Activated T-helper 2 cell treated with anti-CD3 and anti-CD28 coated beads, Interferon-gamma antibody, Interleukin-2, Interleukin-4, amounts not matched to agents 10 μg/mL and 5 μg/mL and 100 μg/mL, durations not matched to agents 14 hours and 24 hours and 36 hours (primary cell): ENCODE results near the gene STARD10. TPM values are rescaled to one million over a fixed set of nuclear protein-coding genes. Genes with fewer than 3 reads are reported as not detected.
"Not testable (repeated sequence)": the region's sequence is repeated elsewhere in the genome, so short reads cannot be mapped to it uniquely, and the experiment has no call there.

Source experiments
- DNase-seq: peaks from one replicate; pipeline ENCODE4 v3.0.0; 2021; ENCODE audit warnings: low spot score
- H3K27ac Mint-ChIP-seq: one replicate; pipeline ENCODE4 v1.8.0; 2021; ENCODE audit warnings: mixed read lengths
- H3K27me3 Mint-ChIP-seq: one replicate; pipeline ENCODE4 v1.8.0; 2021; ENCODE audit warnings: low read depth, mixed read lengths
- H3K36me3 Mint-ChIP-seq: one replicate; pipeline ENCODE4 v1.8.0; 2021; ENCODE audit warnings: low read depth, mixed read lengths
- H3K4me1 Mint-ChIP-seq: one replicate; pipeline ENCODE4 v1.8.0; 2021; ENCODE audit warnings: low read depth, mixed read lengths
- H3K4me3 Mint-ChIP-seq: one replicate; pipeline ENCODE4 v1.8.0; 2021; ENCODE audit warnings: low read depth, mild to moderate bottlenecking, moderate library complexity, mixed read lengths
- H3K9me3 Mint-ChIP-seq: one replicate; pipeline ENCODE4 v1.8.0; 2021; ENCODE audit warnings: mixed read lengths
- intact Hi-C: fragments of 100-400 bp; cut with micrococcal nuclease; formaldehyde crosslinking; loops from one replicate; pipeline ENCODE4 v1.15.1; 2023
- total RNA-seq: library from RNA; stranded (reverse); gene quantifications from 2 replicates; pipeline ENCODE4 v1.2.3, GENCODE V29; 2022

Gene STARD10
- total RNA-seq, 1 donor from 2014 or later, result 10.7 TPM

DNA sequence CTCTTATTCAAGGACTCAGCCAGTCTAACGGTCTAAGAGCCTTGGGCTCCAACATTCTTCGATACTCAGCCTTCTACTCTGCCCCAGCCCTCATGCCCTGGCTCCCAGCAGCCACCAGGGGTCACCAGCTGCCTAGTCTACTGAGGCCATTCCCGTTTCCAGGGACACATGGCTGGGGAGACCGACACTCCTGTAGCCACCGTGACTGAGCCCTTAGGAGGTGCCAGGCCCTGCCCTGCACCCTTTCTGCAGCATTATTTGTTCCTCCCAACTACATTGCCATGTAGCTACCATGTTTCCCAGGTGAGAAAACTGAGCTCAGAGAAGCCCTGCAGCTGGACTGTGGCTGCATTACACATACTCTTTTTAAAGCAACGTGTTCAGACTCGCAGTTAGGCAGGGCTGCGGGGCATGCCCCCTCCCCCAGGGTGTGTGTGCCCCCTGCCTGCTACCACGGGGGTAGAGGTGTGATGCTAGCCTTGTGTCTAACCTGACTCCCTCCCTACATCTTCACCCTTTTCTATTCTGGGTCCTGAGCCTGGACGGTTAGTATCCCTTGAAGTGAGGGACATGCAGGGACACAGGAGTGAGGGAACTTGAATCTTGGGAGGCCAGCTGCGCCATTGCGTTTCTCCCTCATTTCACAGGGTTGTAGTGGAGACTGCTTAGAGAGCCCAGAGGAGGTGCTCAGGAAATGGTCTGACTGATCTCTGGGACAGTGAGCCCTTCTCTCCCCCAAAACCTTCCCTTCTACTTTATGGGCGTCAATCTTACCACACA is 37.9 kb upstream of the STARD10 start:
- Mint-ChIP-seq H3K9me3 (no peaks in the 10 kb centered on the region), H3K4me1 (peaks cover 14% of the 10 kb centered on the region), H3K27ac (no peak overlapping the region), H3K36me3 (peaks cover 38% of the 10 kb centered on the region), H3K27me3 (no peaks in the 10 kb centered on the region), H3K4me3 (no peak overlapping the region)
- intact Hi-C loops, result loop anchor here (1.0 kb wide), 1 partner anchor 347 kb away; no protein-coding TSS in a partner anchor
- DNase-seq, result no peak

DNA sequence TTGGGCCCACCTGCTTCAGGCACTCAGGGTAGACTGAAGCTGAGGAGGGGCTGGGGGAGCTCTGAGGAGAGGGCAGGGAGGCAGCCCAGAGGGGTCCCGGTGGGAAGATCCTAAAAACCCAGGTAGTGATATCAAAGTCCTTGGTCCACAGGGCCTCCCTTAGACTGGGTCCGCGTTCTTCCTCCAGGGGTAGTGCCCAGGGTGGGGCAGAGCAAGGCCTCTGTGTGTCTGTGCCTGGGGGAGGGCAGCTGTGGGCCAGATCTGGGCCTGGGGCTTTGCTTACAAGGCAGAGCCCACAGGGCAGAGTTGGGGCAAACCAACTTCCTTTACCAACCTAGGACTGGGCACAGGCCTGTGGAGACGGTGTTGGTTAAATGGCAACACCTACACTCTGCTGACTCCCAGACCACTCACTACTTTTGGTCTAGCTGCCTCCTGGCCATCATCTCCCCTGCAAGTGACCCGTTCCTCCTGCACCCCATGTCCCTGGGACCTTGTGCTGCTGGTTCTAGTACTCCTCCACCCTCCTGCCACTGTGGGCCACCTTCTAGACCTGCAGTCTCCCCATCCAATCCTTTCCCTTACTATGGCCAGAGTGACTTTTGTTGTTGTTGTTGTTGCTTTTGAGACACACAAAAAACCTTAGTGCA is 36.2 kb upstream of the STARD10 start:
- Mint-ChIP-seq H3K9me3 (no peaks in the 10 kb centered on the region), H3K36me3 (peaks cover 38% of the 10 kb centered on the region), H3K27me3 (no peaks in the 10 kb centered on the region), H3K4me3 (no peak overlapping the region), H3K27ac (no peak overlapping the region), H3K4me1 (peaks cover 12% of the 10 kb centered on the region)
- no peak for DNase-seq
- intact Hi-C loops, result no loop called here

DNA sequence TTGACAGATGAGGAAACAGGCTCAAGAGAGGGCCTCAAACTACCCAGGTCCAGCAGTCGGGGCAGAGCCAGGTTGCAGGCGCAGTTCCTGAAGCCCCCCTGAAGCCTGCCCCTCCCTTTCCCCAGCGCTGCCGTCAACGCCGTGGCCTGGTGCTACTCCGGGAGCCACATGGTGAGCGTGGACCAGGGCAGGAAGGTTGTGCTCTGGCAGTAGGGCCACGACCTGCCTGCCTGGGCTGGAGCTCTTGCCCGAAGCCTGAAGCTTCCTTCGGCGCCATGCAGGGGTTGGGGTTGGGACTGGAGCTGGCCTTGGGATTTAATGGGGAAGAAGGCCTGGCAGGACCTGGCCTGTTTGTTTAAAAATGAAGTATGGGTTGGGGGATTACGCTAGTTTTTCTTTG is 35.3 kb upstream of the STARD10 start:
- intact Hi-C loops, result no loop called here
- Mint-ChIP-seq H3K36me3 (peaks cover 43% of the 10 kb centered on the region), H3K4me3 (no peak overlapping the region), H3K27me3 (no peaks in the 10 kb centered on the region), H3K27ac (no peak overlapping the region), H3K9me3 (no peaks in the 10 kb centered on the region), H3K4me1 (peaks cover 8% of the 10 kb centered on the region)
- DNase-seq, result no peak

DNA sequence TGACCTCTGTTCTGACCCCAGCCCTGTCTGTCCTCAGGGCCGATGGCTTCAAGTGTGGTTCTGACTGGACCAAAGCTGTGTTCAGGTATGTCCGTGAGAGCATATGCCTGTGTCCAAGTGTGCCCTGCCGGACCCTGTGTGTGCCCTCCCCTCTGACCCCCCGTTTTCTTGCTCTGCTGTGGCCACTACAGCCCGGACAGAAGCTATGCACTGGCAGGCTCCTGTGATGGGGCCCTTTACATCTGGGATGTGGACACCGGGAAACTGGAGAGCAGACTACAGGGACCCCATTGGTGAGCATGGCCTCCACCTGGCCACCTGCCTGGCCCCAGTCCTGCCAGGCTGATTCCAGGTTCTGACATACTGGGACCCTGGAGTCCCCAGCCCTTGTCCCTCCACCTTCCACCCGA is 34.9 kb upstream of the STARD10 start:
- Mint-ChIP-seq H3K4me1 (peaks cover 5% of the 10 kb centered on the region), H3K4me3 (no peak overlapping the region), H3K9me3 (no peaks in the 10 kb centered on the region), H3K27me3 (no peaks in the 10 kb centered on the region), H3K36me3 (peaks cover 47% of the 10 kb centered on the region), H3K27ac (no peak overlapping the region)
- intact Hi-C loops, result no loop called here
- no peak for DNase-seq

GRCh38 chr11:72828081-72828567 is 34.3 kb upstream of the STARD10 start:
- Mint-ChIP-seq H3K27me3 (no peaks in the 10 kb centered on the region), H3K27ac (no peak overlapping the region), H3K9me3 (no peaks in the 10 kb centered on the region), H3K4me1 (peaks cover 5% of the 10 kb centered on the region), H3K4me3 (no peak overlapping the region), H3K36me3 (peaks cover 52% of the 10 kb centered on the region)
- intact Hi-C loops, result no loop called here
- DNase-seq, result no peak

- DNase-seq, H3K9me3 Mint-ChIP-seq, H3K4me1 Mint-ChIP-seq, intact Hi-C loops, H3K27ac Mint-ChIP-seq, H3K4me3 Mint-ChIP-seq, H3K27me3 Mint-ChIP-seq: not testable (repeated sequence)
- H3K36me3 Mint-ChIP-seq, result peaks cover 52% of the 10 kb centered on the region
Observed at GRCh38 chr11:72827656-72828055, 33.8 kb upstream of the STARD10 start.

GRCh38 chr11:72826942-72827480 is 33.2 kb upstream of the STARD10 start:
- Mint-ChIP-seq H3K27me3 (no peaks in the 10 kb centered on the region), H3K4me1 (peaks cover 5% of the 10 kb centered on the region), H3K36me3 (peaks cover 52% of the 10 kb centered on the region), H3K27ac (peak overlapping the region; percentile 24), H3K4me3 (no peak overlapping the region), H3K9me3 (no peaks in the 10 kb centered on the region)
- DNase-seq, result no peak
- intact Hi-C loops, result no loop called here

DNA sequence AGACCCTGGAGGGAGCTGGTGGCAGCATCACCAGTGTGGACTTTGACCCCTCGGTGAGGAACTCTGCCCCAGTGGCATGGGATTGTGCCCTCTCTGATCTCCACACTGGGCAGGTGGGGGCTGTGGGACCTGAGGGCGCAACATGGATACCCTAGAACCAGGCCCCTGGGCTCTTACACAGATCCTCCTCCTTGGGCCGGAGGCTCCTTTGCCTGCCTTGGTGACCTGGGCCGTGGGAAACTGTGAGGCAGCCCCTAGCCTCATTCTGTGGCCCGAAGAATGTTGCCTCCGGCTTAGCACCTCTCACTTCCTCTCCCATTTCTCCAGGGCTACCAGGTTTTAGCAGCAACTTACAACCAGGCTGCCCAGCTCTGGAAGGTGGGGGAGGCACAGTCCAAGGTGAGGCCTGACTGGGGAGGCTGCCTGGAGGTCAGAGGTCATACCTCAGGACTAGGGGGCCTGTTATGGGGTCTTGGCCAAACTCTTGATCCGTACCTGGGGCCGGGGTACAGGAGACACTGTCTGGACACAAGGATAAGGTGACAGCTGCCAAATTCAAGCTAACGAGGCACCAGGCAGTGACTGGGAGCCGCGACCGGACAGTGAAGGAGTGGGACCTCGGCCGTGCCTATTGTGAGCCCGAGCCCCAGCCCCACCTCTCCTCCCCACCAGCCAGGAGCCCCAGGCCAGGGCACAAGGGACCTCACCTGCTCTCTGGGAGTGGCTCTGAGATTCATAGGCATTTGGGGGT is 32.5 kb upstream of the STARD10 start:
- Mint-ChIP-seq H3K4me1 (peaks cover 5% of the 10 kb centered on the region), H3K4me3 (no peak overlapping the region), H3K27me3 (no peaks in the 10 kb centered on the region), H3K36me3 (peaks cover 52% of the 10 kb centered on the region), H3K27ac (no peak overlapping the region), H3K9me3 (no peaks in the 10 kb centered on the region)
- no peak for DNase-seq
- intact Hi-C loops, result no loop called here

GRCh38 chr11:72825661-72826060 is 31.8 kb upstream of the STARD10 start:
- H3K4me3 Mint-ChIP-seq, result no peak overlapping the region
- no peak for DNase-seq
- H3K9me3 Mint-ChIP-seq, result no peaks in the 10 kb centered on the region
- H3K27me3 Mint-ChIP-seq, result no peaks in the 10 kb centered on the region
- H3K36me3 Mint-ChIP-seq, result peaks cover 53% of the 10 kb centered on the region
- peaks cover 5% of the 10 kb centered on the region for H3K4me1 Mint-ChIP-seq
- no peak overlapping the region for H3K27ac Mint-ChIP-seq
- intact Hi-C loops, result no loop called here

GRCh38 chr11:72824811-72825505 is 31.1 kb upstream of the STARD10 start:
- Mint-ChIP-seq H3K36me3 (peaks cover 55% of the 10 kb centered on the region), H3K9me3 (no peaks in the 10 kb centered on the region), H3K4me3 (no peak overlapping the region), H3K4me1 (peaks cover 8% of the 10 kb centered on the region), H3K27me3 (no peaks in the 10 kb centered on the region), H3K27ac (no peak overlapping the region)
- intact Hi-C loops, result no loop called here
- DNase-seq, result no peak

GRCh38 chr11:72824020-72824419 is 30.2 kb upstream of the STARD10 start:
- DNase-seq, result no peak
- Mint-ChIP-seq H3K4me1 (peaks cover 11% of the 10 kb centered on the region), H3K27ac (no peak overlapping the region), H3K9me3 (no peaks in the 10 kb centered on the region), H3K36me3 (peaks cover 53% of the 10 kb centered on the region), H3K4me3 (no peak overlapping the region), H3K27me3 (no peaks in the 10 kb centered on the region)
- intact Hi-C loops, result no loop called here

GRCh38 chr11:72823105-72823804 is 29.4 kb upstream of the STARD10 start:
- no peak overlapping the region for H3K4me3 Mint-ChIP-seq
- peaks cover 11% of the 10 kb centered on the region for H3K4me1 Mint-ChIP-seq
- peaks cover 53% of the 10 kb centered on the region for H3K36me3 Mint-ChIP-seq
- H3K27me3 Mint-ChIP-seq, result no peaks in the 10 kb centered on the region
- intact Hi-C loops, result no loop called here
- no peaks in the 10 kb centered on the region for H3K9me3 Mint-ChIP-seq
- no peak overlapping the region for H3K27ac Mint-ChIP-seq
- no peak for DNase-seq
